Measurements from ENCODE around the gene ACOT13. TPM values are rescaled to one million over a fixed set of nuclear protein-coding genes. Genes with fewer than 3 reads are reported as not detected.

The ACOT13 gene
- total and polyA plus RNA-seq, 2 of the 8 experiments (the other 6 are each of a cell fraction or from before 2014, with no cell fraction given): 27.6 to 40.6 TPM

DNA sequence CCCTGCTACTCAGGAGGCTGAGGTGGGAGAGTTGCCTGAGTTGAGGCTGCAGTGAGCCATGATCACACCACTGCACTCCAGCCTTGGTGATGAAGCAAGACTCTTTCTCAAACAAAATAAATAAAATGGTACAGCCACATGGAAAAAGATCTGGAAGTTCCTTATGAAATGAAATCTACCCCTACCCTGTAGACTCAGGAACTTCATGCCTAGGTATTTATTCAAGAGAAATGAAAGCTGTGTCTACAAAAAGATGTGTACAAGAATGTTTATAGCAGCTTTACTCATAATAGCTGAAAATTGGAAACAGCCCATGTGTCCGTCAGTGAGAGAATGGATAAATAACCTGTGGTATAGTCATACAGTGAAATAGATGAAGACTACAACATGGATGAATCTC lies 67.3 kb downstream of the ACOT13 start:
- H3K4me1 ChIP-seq (replicated peaks in 1 of 4; ENCODE audit: control insufficient read depth in 3 of 4, insufficient read depth in 4 of 4, low read length in 3 of 4): no peaks in the 10 kb centered on the region
- no peak overlapping the region for H3K18ac ChIP-seq (ENCODE audit: extremely low read depth, low read length)
- no peaks in the 10 kb centered on the region for H3K36me3 ChIP-seq (ENCODE audit: control insufficient read depth in 2 of 4, insufficient read depth in 4 of 4, low read length in 3 of 4)
- H2AK5ac ChIP-seq (ENCODE audit: low read depth, low read length): no peak overlapping the region
- no peaks in the 10 kb centered on the region for H3K79me1 ChIP-seq (ENCODE audit: low read depth, low read length)
- no peak overlapping the region for H2BK15ac ChIP-seq (ENCODE audit: low read length)
- no peak overlapping the region for H2BK120ac ChIP-seq (replicated peaks; ENCODE audit: low read depth, low read length)
- POLR2A ChIA-PET (ENCODE audit: partially characterized antibody): interaction anchor here (1.7 kb wide), 1 partner anchor 9 kb away, joined by 3 read pairs; no protein-coding TSS in a partner anchor
- no peak overlapping the region for H2BK20ac ChIP-seq (ENCODE audit: low read length)
- no peak overlapping the region for H3K27ac ChIP-seq (ENCODE audit: low read depth, low read length)
- no peak overlapping the region for H3K14ac ChIP-seq (ENCODE audit: insufficient read length)
- CTCF ChIA-PET (ENCODE audit: partially characterized antibody): interaction anchor here (0.7 kb wide), 1 partner anchor 64 kb away, joined by 3 read pairs; no protein-coding TSS in a partner anchor
- H3K23me2 ChIP-seq (ENCODE audit: low read depth, low read length): no peaks in the 10 kb centered on the region
- peaks cover 17 to 18% of the 10 kb centered on the region in 2 experiments for H3K9me3 ChIP-seq (ENCODE audit: insufficient read depth in 2 of 2, low read depth in 1 of 2, low read length in 1 of 2)
- H2BK12ac ChIP-seq (ENCODE audit: low read depth, low read length): no peak overlapping the region
- H3K4ac ChIP-seq (replicated peaks; ENCODE audit: insufficient read length, low read depth, low read length): no peak overlapping the region
- no peak overlapping the region for H3K56ac ChIP-seq (replicated peaks; ENCODE audit: insufficient read length, low read depth, low read length)
- no peak overlapping the region for H3K23ac ChIP-seq (ENCODE audit: insufficient read length)
- DNase-seq (ENCODE audit: low read depth in 1 of 2, low spot score in 2 of 2): no peak
- H4K91ac ChIP-seq (replicated peaks; ENCODE audit: insufficient read length, low read length): no peak overlapping the region
- no peaks in the 10 kb centered on the region for H3K79me2 ChIP-seq (ENCODE audit: control insufficient read depth in 1 of 2, insufficient read depth in 2 of 2, low read length in 2 of 2)
- H4K20me1 ChIP-seq (replicated peaks in 1 of 2; ENCODE audit: control insufficient read depth in 1 of 2, insufficient read depth in 2 of 2, low read length in 2 of 2): no peaks in the 10 kb centered on the region
- no peak overlapping the region for H4K8ac ChIP-seq (ENCODE audit: extremely low read depth, insufficient read depth, low read length)
- WGBS, 2 experiments (ENCODE audit: extremely low coverage in 1 of 2, insufficient coverage in 1 of 2, insufficient read length in 1 of 2, insufficient replicate concordance in 2 of 2, low coverage in 1 of 2, low lambda C conversion rate in 2 of 2, missing lambda C conversion rate in 1 of 2): 90% methylated on average over 1 of the region's 1 CpG; no CpG with 5 or more reads in 1 of the 2 experiments
- H4K5ac ChIP-seq (ENCODE audit: insufficient read length, low read depth, low read length): no peak overlapping the region
- H2AFZ ChIP-seq (ENCODE audit: low read length): no peak overlapping the region
- no peak overlapping the region for H3K4me3 ChIP-seq (ENCODE audit: extremely low read depth in 1 of 4, insufficient read depth in 2 of 4, low read depth in 3 of 4, low read length in 4 of 4)
- H2BK5ac ChIP-seq (ENCODE audit: low read depth, low read length): no peak overlapping the region
- TF ChIP-seq CTBP2 (IDR thresholded peaks at IDR 0.05; ENCODE audit: borderline replicate concordance, insufficient read depth, insufficient read length, low read length) (no peak), GTF2F1 (IDR thresholded peaks at IDR 0.05; ENCODE audit: borderline replicate concordance, low read depth, low read length) (no peak), CBX5 (IDR thresholded peaks at IDR 0.05; ENCODE audit: low read depth, low read length) (no peak), SAP30 (IDR thresholded peaks at IDR 0.05; ENCODE audit: insufficient read depth, insufficient replicate concordance, low read length) (no peak), SP1 (IDR thresholded peaks at IDR 0.05; ENCODE audit: low read depth, low read length) (no peak), RNF2 (IDR thresholded peaks at IDR 0.05; ENCODE audit: borderline replicate concordance, low read depth, low read length, missing control alignments, poor library complexity, severe bottlenecking) (no peak), KDM5A (IDR thresholded peaks at IDR 0.05; ENCODE audit: low read length) (no peak), HDAC2 (IDR thresholded peaks at IDR 0.05; ENCODE audit: borderline replicate concordance in 1 of 2, low read depth in 2 of 2, low read length in 2 of 2) (no peak), EZH2 (IDR thresholded peaks at IDR 0.05; ENCODE audit: low read depth, low read length, severe bottlenecking) (no peak), SUZ12 (IDR thresholded peaks at IDR 0.05; ENCODE audit: low read length) (no peak)
- TF ChIP-seq, protein P1, sequence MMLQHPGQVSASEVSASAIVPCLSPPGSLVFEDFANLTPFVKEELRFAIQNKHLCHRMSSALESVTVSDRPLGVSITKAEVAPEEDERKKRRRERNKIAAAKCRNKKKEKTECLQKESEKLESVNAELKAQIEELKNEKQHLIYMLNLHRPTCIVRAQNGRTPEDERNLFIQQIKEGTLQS (IDR thresholded peaks at IDR 0.05; ENCODE audit: insufficient read depth, low read depth, low read length): no peak
- H3K4me2 ChIP-seq (ENCODE audit: insufficient read depth in 1 of 2, low read depth in 2 of 2, low read length in 2 of 2): no peak overlapping the region
- no peaks in the 10 kb centered on the region for H3K27me3 ChIP-seq (replicated peaks in 1 of 4; ENCODE audit: control insufficient read depth in 3 of 4, extremely low read depth in 1 of 4, insufficient read depth in 3 of 4, low read length in 3 of 4)
- H3K9ac ChIP-seq (replicated peaks in 1 of 4; ENCODE audit: extremely low read depth in 1 of 4, low read depth in 3 of 4, low read length in 3 of 4): no peak overlapping the region
- FAIRE-seq: no peak
